Skeletal muscle tissue (tissue), 4 donors: ENCODE results near the gene KRTAP19-8. TPM values are rescaled to one million over a fixed set of nuclear protein-coding genes. Genes with fewer than 3 reads are reported as not detected.

ENCODE experiments used
- H3K27ac ChIP-seq: one replicate; pipeline ENCODE4 v1.7.0; 2013; ENCODE audit warnings: mild to moderate bottlenecking, low read depth, low read length, inconsistent platforms
- H3K27me3 ChIP-seq, 3 donors: one replicate each; pipeline ENCODE4 v1.7.0; 2013; ENCODE audit warnings: low read length in 3 of 3; ENCODE audit not compliant: control insufficient read depth in 3 of 3, insufficient read depth in 3 of 3
- H3K36me3 ChIP-seq, 3 donors: one replicate each; pipeline ENCODE4 v1.7.0; 2013; ENCODE audit warnings: low read length in 3 of 3; ENCODE audit not compliant: control insufficient read depth in 3 of 3, insufficient read depth in 3 of 3
- H3K4me1 ChIP-seq, 3 donors: one replicate each; pipeline ENCODE4 v1.7.0; 2013; ENCODE audit warnings: low read length in 3 of 3, mild to moderate bottlenecking in 3 of 3; ENCODE audit not compliant: control insufficient read depth in 3 of 3, insufficient read depth in 3 of 3
- H3K4me3 ChIP-seq, 3 donors: one replicate each; pipeline ENCODE4 v1.7.0; 2013; ENCODE audit warnings: low read length in 3 of 3
- H3K9ac ChIP-seq, 3 donors: one replicate each; pipeline ENCODE4 v1.7.0; 2013; ENCODE audit warnings: low read length in 3 of 3, mild to moderate bottlenecking in 3 of 3, moderate library complexity in 2 of 3, low read depth in 1 of 3
- H3K9me3 ChIP-seq, 3 donors: one replicate each; pipeline ENCODE4 v1.7.0; 2013; ENCODE audit warnings: low read length in 3 of 3; ENCODE audit not compliant: control insufficient read depth in 3 of 3
- total RNA-seq: library from RNA; depleted of rRNA; stranded (reverse); fragments of >200 nt; gene quantifications from one replicate; pipeline ENCODE4 v1.2.3, GENCODE V29; 2014
- donor health status: Osteomylitis.

Gene KRTAP19-8
- total RNA-seq, result not detected

- no peak within 1 kb of the TSS for H3K9ac ChIP-seq
- H3K4me3 ChIP-seq, result no peak within 1 kb of the TSS
- no peaks in the 10 kb centered on the region for H3K27me3 ChIP-seq
- no peaks in the 10 kb centered on the region for H3K9me3 ChIP-seq
- H3K36me3 ChIP-seq, result no peaks in the 10 kb centered on the region
- no peaks in the 10 kb centered on the region for H3K4me1 ChIP-seq
- no peak within 1 kb of the TSS for H3K27ac ChIP-seq
Observed at GRCh38 chr21:31038376-31038775, at the start of gene KRTAP19-8. Gene KRTAP19-8 (minus strand): TSS chr21:31038476. CDS start chr21:31038443, 33 bp downstream.

- no peaks in the 10 kb centered on the region for H3K27me3 ChIP-seq
- H3K36me3 ChIP-seq, result no peaks in the 10 kb centered on the region
- H3K9ac ChIP-seq, result no peak overlapping the region
- H3K4me1 ChIP-seq, result no peaks in the 10 kb centered on the region
- no peak overlapping the region for H3K27ac ChIP-seq
- peaks cover 0 to 2% (median 0%) of the 10 kb centered on the region in 3 donors for H3K9me3 ChIP-seq
- no peak overlapping the region for H3K4me3 ChIP-seq
Observed at GRCh38 chr21:31087639-31088473, 49.6 kb upstream of the KRTAP19-8 start.

GRCh38 chr21:31084689-31085088 is 46.4 kb upstream of the KRTAP19-8 start:
- no peak overlapping the region for H3K9ac ChIP-seq
- H3K4me3 ChIP-seq, result no peak overlapping the region
- H3K27ac ChIP-seq, result no peak overlapping the region
- H3K27me3 ChIP-seq, result no peaks in the 10 kb centered on the region
- no peaks in the 10 kb centered on the region for H3K4me1 ChIP-seq
- H3K36me3 ChIP-seq, result no peaks in the 10 kb centered on the region
- H3K9me3 ChIP-seq, result peaks cover 0 to 2% (median 0%) of the 10 kb centered on the region in 3 donors

- Histone ChIP-seq H3K4me3 (no peak overlapping the region), H3K9me3 (no peaks in the 10 kb centered on the region), H3K9ac (no peak overlapping the region), H3K27ac (no peak overlapping the region), H3K4me1 (no peaks in the 10 kb centered on the region), H3K27me3 (no peaks in the 10 kb centered on the region), H3K36me3 (no peaks in the 10 kb centered on the region)
Observed at GRCh38 chr21:31078796-31079195, 40.5 kb upstream of the KRTAP19-8 start.

- H3K36me3 ChIP-seq, result no peaks in the 10 kb centered on the region
- no peak overlapping the region for H3K4me3 ChIP-seq
- no peaks in the 10 kb centered on the region for H3K4me1 ChIP-seq
- H3K27me3 ChIP-seq, result no peaks in the 10 kb centered on the region
- H3K27ac ChIP-seq, result no peak overlapping the region
- no peak overlapping the region for H3K9ac ChIP-seq
- no peaks in the 10 kb centered on the region for H3K9me3 ChIP-seq
Observed at GRCh38 chr21:31078216-31078615, 39.9 kb upstream of the KRTAP19-8 start.

- H3K4me1 ChIP-seq, result no peaks in the 10 kb centered on the region
- no peak overlapping the region for H3K9ac ChIP-seq
- H3K27ac ChIP-seq, result no peak overlapping the region
- H3K27me3 ChIP-seq, result peaks cover 0 to 4% (median 0%) of the 10 kb centered on the region in 3 donors
- no peaks in the 10 kb centered on the region for H3K9me3 ChIP-seq
- H3K36me3 ChIP-seq, result no peaks in the 10 kb centered on the region
- H3K4me3 ChIP-seq, result no peak overlapping the region
Observed at GRCh38 chr21:31075848-31076247, 37.6 kb upstream of the KRTAP19-8 start.

GRCh38 chr21:31072533-31072932 is 34.3 kb upstream of the KRTAP19-8 start:
- Histone ChIP-seq H3K27ac (no peak overlapping the region), H3K9me3 (no peaks in the 10 kb centered on the region), H3K36me3 (no peaks in the 10 kb centered on the region), H3K4me1 (no peaks in the 10 kb centered on the region), H3K4me3 (no peak overlapping the region), H3K9ac (no peak overlapping the region), H3K27me3 (peaks cover 0 to 7% (median 0%) of the 10 kb centered on the region in 3 donors)

GRCh38 chr21:31064803-31065202 is 26.5 kb upstream of the KRTAP19-8 start:
- Histone ChIP-seq H3K36me3 (no peaks in the 10 kb centered on the region), H3K4me1 (no peaks in the 10 kb centered on the region), H3K9ac (no peak overlapping the region), H3K9me3 (no peaks in the 10 kb centered on the region), H3K27me3 (no peaks in the 10 kb centered on the region), H3K4me3 (no peak overlapping the region), H3K27ac (no peak overlapping the region)

GRCh38 chr21:31052489-31053142 is 14.3 kb upstream of the KRTAP19-8 start:
- Histone ChIP-seq H3K9me3 (peaks cover 0 to 1% (median 0%) of the 10 kb centered on the region in 3 donors), H3K4me1 (no peaks in the 10 kb centered on the region), H3K36me3 (no peaks in the 10 kb centered on the region), H3K27ac (no peak overlapping the region), H3K27me3 (no peaks in the 10 kb centered on the region), H3K9ac (no peak overlapping the region), H3K4me3 (no peak overlapping the region)

GRCh38 chr21:31050577-31051157 is 12.4 kb upstream of the KRTAP19-8 start:
- no peaks in the 10 kb centered on the region for H3K27me3 ChIP-seq
- H3K36me3 ChIP-seq, result no peaks in the 10 kb centered on the region
- no peak overlapping the region for H3K9ac ChIP-seq
- H3K4me3 ChIP-seq, result no peak overlapping the region
- no peak overlapping the region for H3K27ac ChIP-seq
- H3K4me1 ChIP-seq, result no peaks in the 10 kb centered on the region
- peaks cover 0 to 1% (median 0%) of the 10 kb centered on the region in 3 donors for H3K9me3 ChIP-seq
